ENCODE results near the gene ADGRV1. TPM values are rescaled to one million over a fixed set of nuclear protein-coding genes. Genes with fewer than 3 reads are reported as not detected.

Gene ADGRV1
- total RNA-seq, 1 donor from 2014 or later, result 0.99 TPM

DNA sequence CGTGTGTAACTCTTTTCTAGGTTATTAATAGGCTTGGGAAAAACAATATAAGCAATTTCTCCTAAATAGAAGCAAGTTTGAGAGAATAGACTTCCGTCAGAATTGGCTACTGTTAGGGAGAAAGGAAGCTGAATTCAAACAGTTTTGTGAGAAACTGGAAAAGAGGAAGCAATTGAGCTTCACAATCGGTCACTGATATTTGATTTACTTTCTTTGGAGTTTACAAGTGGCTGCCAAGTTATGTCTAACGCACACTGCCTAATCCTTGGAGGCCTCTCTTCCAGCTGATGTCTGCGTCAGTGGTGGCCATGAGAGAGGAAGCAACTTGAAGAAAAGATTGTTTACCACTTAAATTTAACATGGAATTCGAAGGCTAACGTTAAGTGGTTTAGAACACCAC is 319.5 kb downstream of the ADGRV1 start:
- no peak for DNase-seq (ENCODE audit: extremely low spot score, unreplicated experiment)
- Mint-ChIP-seq H3K36me3 (ENCODE audit: unreplicated experiment) (no peaks in the 10 kb centered on the region), H3K27me3 (ENCODE audit: unreplicated experiment) (peaks cover 36% of the 10 kb centered on the region), H3K4me3 (ENCODE audit: unreplicated experiment) (no peak overlapping the region), H3K9me3 (ENCODE audit: unreplicated experiment) (no peaks in the 10 kb centered on the region), H3K4me1 (ENCODE audit: unreplicated experiment) (no peaks in the 10 kb centered on the region), H3K27ac (ENCODE audit: unreplicated experiment) (no peak overlapping the region)
- TF ChIP-seq, protein P1, sequence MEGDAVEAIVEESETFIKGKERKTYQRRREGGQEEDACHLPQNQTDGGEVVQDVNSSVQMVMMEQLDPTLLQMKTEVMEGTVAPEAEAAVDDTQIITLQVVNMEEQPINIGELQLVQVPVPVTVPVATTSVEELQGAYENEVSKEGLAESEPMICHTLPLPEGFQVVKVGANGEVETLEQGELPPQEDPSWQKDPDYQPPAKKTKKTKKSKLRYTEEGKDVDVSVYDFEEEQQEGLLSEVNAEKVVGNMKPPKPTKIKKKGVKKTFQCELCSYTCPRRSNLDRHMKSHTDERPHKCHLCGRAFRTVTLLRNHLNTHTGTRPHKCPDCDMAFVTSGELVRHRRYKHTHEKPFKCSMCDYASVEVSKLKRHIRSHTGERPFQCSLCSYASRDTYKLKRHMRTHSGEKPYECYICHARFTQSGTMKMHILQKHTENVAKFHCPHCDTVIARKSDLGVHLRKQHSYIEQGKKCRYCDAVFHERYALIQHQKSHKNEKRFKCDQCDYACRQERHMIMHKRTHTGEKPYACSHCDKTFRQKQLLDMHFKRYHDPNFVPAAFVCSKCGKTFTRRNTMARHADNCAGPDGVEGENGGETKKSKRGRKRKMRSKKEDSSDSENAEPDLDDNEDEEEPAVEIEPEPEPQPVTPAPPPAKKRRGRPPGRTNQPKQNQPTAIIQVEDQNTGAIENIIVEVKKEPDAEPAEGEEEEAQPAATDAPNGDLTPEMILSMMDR (IDR thresholded peaks at IDR 0.05), result no peak

DNA sequence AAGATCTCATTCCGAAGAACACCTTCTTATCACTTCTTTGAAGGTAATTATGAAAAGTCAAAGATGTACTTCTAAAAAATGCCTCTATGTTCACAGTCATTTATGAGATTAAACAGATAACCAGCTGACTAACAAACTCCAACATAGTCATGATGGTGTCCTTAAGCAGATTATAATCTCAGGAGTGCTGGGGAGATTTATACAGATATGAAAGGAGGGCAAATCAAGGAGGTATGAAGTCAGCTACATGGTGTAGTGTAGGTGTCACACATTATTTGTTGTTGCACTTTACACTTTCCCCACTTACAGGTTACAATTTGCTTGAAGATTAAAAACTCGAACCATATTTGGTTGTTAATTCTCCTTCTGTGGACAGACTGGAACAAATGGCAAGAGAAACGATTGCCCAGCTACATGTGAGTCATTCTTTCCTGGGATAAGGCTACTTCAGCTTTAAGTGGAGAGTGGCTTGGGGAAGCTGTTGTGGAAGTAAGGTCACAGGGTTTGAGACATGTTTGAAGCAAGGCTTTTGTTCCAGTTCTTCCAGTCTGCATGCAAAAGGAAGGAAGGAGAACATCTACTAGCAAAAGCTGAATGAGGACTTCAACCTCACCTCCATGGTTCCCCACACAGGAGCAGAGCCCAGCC is 320.1 kb downstream of the ADGRV1 start:
- Mint-ChIP-seq H3K9me3 (ENCODE audit: unreplicated experiment) (no peaks in the 10 kb centered on the region), H3K27ac (ENCODE audit: unreplicated experiment) (no peak overlapping the region), H3K4me3 (ENCODE audit: unreplicated experiment) (no peak overlapping the region), H3K27me3 (ENCODE audit: unreplicated experiment) (peaks cover 40% of the 10 kb centered on the region), H3K36me3 (ENCODE audit: unreplicated experiment) (no peaks in the 10 kb centered on the region), H3K4me1 (ENCODE audit: unreplicated experiment) (no peaks in the 10 kb centered on the region)
- DNase-seq (ENCODE audit: extremely low spot score, unreplicated experiment), result no peak
- TF ChIP-seq, protein P1 (IDR thresholded peaks at IDR 0.05), result no peak

DNA sequence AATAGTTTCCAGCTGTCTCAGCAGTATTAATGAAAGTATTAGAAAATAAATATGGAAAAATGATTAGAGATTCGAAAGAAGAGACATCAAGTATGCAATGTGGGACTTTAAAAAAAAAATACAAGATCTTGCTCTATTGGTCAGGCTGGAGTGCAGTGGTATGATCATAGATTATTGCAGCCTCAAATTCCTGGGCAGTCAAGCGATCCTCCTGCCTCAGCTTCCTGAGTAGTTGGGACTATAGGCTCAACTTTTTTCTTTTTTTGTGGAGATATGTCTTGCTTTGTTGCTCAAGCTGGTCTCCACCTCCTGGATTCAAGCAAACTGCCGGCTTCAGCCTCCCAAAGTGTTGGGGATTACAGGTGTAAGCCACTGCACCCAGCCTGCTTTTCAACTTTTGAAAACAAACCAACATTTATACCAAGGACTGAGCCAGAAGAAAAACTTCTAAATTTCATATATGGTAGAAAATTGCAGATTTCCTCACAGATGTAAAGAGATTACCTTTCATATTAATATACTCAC is 323.1 kb downstream of the ADGRV1 start:
- TF ChIP-seq, protein P1 (IDR thresholded peaks at IDR 0.05), result no peak

DNA sequence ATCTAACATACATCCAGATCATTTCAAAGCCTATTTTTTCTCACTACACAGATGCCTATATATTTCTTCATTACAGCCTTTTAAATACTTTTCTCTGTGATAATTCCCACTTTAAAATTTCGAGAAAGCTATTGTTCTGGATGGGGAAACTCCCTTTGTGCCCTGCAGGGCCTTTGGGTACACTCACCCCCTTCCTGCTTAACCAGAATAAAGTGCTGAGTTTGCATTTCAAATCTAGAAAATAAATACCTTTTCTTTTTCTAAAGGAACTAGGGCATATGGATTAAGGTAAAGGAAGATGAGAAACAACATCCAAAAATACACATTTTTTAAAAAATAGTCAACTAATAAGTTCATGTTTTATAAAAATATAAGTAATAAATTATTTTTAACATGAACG is 323.9 kb downstream of the ADGRV1 start:
- no peaks in the 10 kb centered on the region for H3K9me3 Mint-ChIP-seq (ENCODE audit: unreplicated experiment)
- H3K27ac Mint-ChIP-seq (ENCODE audit: unreplicated experiment), result no peak overlapping the region
- no peaks in the 10 kb centered on the region for H3K4me1 Mint-ChIP-seq (ENCODE audit: unreplicated experiment)
- TF ChIP-seq, protein P1 (IDR thresholded peaks at IDR 0.05), result no peak
- DNase-seq (ENCODE audit: extremely low spot score, unreplicated experiment), result no peak
- no peak overlapping the region for H3K4me3 Mint-ChIP-seq (ENCODE audit: unreplicated experiment)
- peaks cover 51% of the 10 kb centered on the region for H3K27me3 Mint-ChIP-seq (ENCODE audit: unreplicated experiment)
- H3K36me3 Mint-ChIP-seq (ENCODE audit: unreplicated experiment), result no peaks in the 10 kb centered on the region

More for the DNA sequence above, 323.1 kb downstream of the ADGRV1 start:
- no peak for DNase-seq (ENCODE audit: extremely low spot score, unreplicated experiment)
- H3K9me3 Mint-ChIP-seq (ENCODE audit: unreplicated experiment), result no peaks in the 10 kb centered on the region
- H3K27ac Mint-ChIP-seq (ENCODE audit: unreplicated experiment), result no peak overlapping the region
- no peak overlapping the region for H3K4me3 Mint-ChIP-seq (ENCODE audit: unreplicated experiment)
- H3K4me1 Mint-ChIP-seq (ENCODE audit: unreplicated experiment), result no peaks in the 10 kb centered on the region
- H3K36me3 Mint-ChIP-seq (ENCODE audit: unreplicated experiment), result no peaks in the 10 kb centered on the region
- H3K27me3 Mint-ChIP-seq (ENCODE audit: unreplicated experiment), result peaks cover 52% of the 10 kb centered on the region

DNA sequence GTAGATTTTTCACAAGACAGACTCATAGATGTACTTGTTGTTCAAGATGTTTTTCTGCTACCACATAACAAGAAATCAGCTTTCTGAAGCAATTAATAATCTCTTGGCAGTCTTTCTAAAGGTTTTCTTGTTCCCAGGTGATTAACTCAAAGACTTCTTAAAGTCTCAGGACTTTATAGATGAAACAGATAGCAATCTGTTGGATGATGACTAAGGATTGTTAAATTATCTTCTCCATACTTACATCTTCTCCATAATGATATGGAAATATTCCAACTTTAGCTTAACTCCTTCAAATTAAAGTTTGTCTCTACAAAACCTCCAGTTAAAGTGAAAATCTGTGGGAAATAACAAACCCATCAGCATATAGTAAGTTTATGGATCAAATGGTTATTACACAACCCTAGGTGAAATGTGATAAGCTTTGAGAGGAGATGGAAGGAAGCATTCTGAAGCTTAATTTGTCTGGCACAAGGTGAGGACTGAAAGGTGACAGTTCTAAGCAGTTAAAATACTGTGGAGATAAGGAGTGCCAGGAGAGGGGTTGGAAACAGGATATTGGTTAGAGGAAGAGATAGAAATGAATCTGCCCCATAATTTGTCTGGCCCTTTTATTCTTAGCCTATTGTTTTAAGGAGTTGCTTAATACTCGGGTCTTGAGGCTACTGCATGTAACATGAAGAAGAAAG is 326.7 kb downstream of the ADGRV1 start:
- no peaks in the 10 kb centered on the region for H3K4me1 Mint-ChIP-seq (ENCODE audit: unreplicated experiment)
- no peak overlapping the region for H3K27ac Mint-ChIP-seq (ENCODE audit: unreplicated experiment)
- no peak overlapping the region for H3K4me3 Mint-ChIP-seq (ENCODE audit: unreplicated experiment)

More for the DNA sequence above, 326.7 kb downstream of the ADGRV1 start:
- TF ChIP-seq, protein P1 (IDR thresholded peaks at IDR 0.05), result no peak
- no peaks in the 10 kb centered on the region for H3K9me3 Mint-ChIP-seq (ENCODE audit: unreplicated experiment)
- no peaks in the 10 kb centered on the region for H3K36me3 Mint-ChIP-seq (ENCODE audit: unreplicated experiment)
- DNase-seq (ENCODE audit: extremely low spot score, unreplicated experiment), result no peak
- H3K27me3 Mint-ChIP-seq (ENCODE audit: unreplicated experiment), result peaks cover 44% of the 10 kb centered on the region
